Heart left ventricle (tissue), 16 donors: Measurements from ENCODE around the gene RNF167. TPM values are rescaled to one million over a fixed set of nuclear protein-coding genes. Genes with fewer than 3 reads are reported as not detected.
A peak's percentile ranks its signal among the peaks of the same experiment; 100 is the strongest.

Source experiments
- ATAC-seq, 4 donors: fragments of 200-7000 bp; cut with Tn5 transposase; one replicate each; pipeline ENCODE4 v1.9.1; 2020 to 2022; ENCODE audit warnings: moderate library complexity in 4 of 4, mild to moderate bottlenecking in 3 of 4, moderate number of reproducible peaks in 1 of 4
- DNase-seq, 5 donors: peaks; one replicate each; pipeline ENCODE4 v3.0.0-alpha.2; 2020
- H3K27ac ChIP-seq, 12 donors: fragments of 200-600 bp; sonication (generic) in 4 of 12; one replicate each; pipeline versions ENCODE4 v1.5.0 to v1.8.0; 2016 to 2022; ENCODE audit warnings: mild to moderate bottlenecking in 2 of 12
- H3K27me3 ChIP-seq, 9 donors: fragments of 200-600 bp; sonication (generic) in 2 of 9; one replicate each; pipeline versions ENCODE4 v1.5.1 to v1.8.0; 2016 to 2022; ENCODE audit warnings: mild to moderate bottlenecking in 3 of 9
- H3K36me3 ChIP-seq, 9 donors: fragments of 200-600 bp; sonication (generic) in 2 of 9; one replicate each; pipeline versions ENCODE4 v1.5.0 to v1.8.0; 2018 to 2022; ENCODE audit warnings: mild to moderate bottlenecking in 2 of 9
- H3K4me1 ChIP-seq, 12 donors: fragments of 200-600 bp; sonication (generic) in 4 of 12; one replicate each; pipeline versions ENCODE4 v1.5.0 to v1.8.0; 2016 to 2022; ENCODE audit warnings: mild to moderate bottlenecking in 3 of 12
- H3K4me3 ChIP-seq, 12 donors: fragments of 200-600 bp; sonication (generic) in 4 of 12; one replicate each; pipeline versions ENCODE4 v1.5.0 to v1.8.0; 2017 to 2022; ENCODE audit warnings: mild to moderate bottlenecking in 9 of 12, moderate library complexity in 4 of 12
- H3K9me3 ChIP-seq, 12 donors: fragments of 200-600 bp; sonication (generic) in 4 of 12; one replicate each; pipeline versions ENCODE4 v1.5.0 to v1.8.0; 2016 to 2022; ENCODE audit warnings: mild to moderate bottlenecking in 1 of 12
- CTCF ChIP-seq, 12 donors: fragments of 200-600 bp; sonication (generic) in 4 of 12; IDR thresholded peaks; one replicate each; pipeline versions ENCODE4 v1.5.0 to v1.8.0; 2018 to 2022; ENCODE audit warnings: antibody characterized with exemption in 12 of 12, mild to moderate bottlenecking in 5 of 12
- POLR2A ChIP-seq, 2 donors: fragments of 450-650 bp; IDR thresholded peaks; one replicate each; pipeline ENCODE4 v1.6.1; 2017; ENCODE audit warnings: antibody characterized with exemption in 2 of 2, mild to moderate bottlenecking in 2 of 2, moderate library complexity in 2 of 2
- WGBS, 4 donors: extraction: QIAGEN DNeasy Blood & Tissue Kit in 2 of 4; methylation state at CpG; one replicate each; pipeline versions ENCODE4 v1.1.5 to v1.1.7; 2013 to 2018; 5-methylcytosine and 5-hydroxymethylcytosine counted together
- intact Hi-C, 10 donors: fragments of 100-400 bp; cut with DNase I; formaldehyde crosslinking; loops; one replicate each; pipeline versions ENCODE4 v1.11.1 to v1.14.2; 2022
- polyA plus RNA-seq, 2 donors: library from polyadenylated mRNA; stranded (reverse); fragments of 200-250 nt; gene quantifications; one replicate each; pipeline ENCODE4 v1.2.3, GENCODE V29; 2013
- total RNA-seq, 9 donors: library from RNA; depleted of rRNA in 2 of 9; stranded (reverse); fragments of >200 nt in 2 of 9; fragmentation: NEBNext Ultra II Directional in 3 of 9; extraction: Animal tissue kit (Norgen Biotek cat#: 25700) in 3 of 9; gene quantifications; one replicate each; pipeline versions ENCODE4 v1.1.0 to v1.2.4, GENCODE V29; 2016 to 2023
- donor health status: ischemic (EF 13 %, LVEDD 7.1; RV severe dilation, severe dysfunction).
- donor health status: healthy with polysubstance abuse.
- donor health status: DM: no; HTN: yes; CAD: no.
- donor health status: DM: no; HTN: no; CAD: no.
- donor health status: ischemic (EF 25% LVEDD 6.9; RV normal size, moderate dysfunction).
- donor health status: ischemic (EF 25% LVEDD 5.7; RV mildly dilated, moderate dysfunction).
- donor health status: healthy.
- donor health status: DM: yes; HTN: yes; CAD: no.
- donor health status: ischemic (EF 35%, LVEDD 5.7; RV mildly dilated, moderate dysfunction).
- donor health status: nonischemic (EF 11% LVEDD 7.7; RV severe dilation, severe dysfunction).
- donor health status: DM: yes; HTN: yes; CAD: no.
- donor health status: PGD.
- donor health status: ischemic (EF 29% LVEDD 5.4; RV normal size, mild dysfunction).
- donor health status: nonischemic (EF 23%, LVEDD 6.1; RV moderate dilation, normal function).

The RNF167 gene
- total and polyA plus RNA-seq, 11 donors: 50.7 to 152 (median 81.2) TPM

GRCh38 chr17:4938069-4938491 is 2.0 kb upstream of the RNF167 start:
- Histone ChIP-seq H3K4me1 (peaks cover 9 to 54% (median 36%) of the 10 kb centered on the region in 12 donors), H3K27me3 (no peaks in the 10 kb centered on the region), H3K27ac (peak overlapping the region in 9 of 12 donors; percentile 91 to 99 (median 97)), H3K9me3 (no peaks in the 10 kb centered on the region), H3K4me3 (peak overlapping the region in 5 of 12 donors; percentile 85 to 98 (median 88)), H3K36me3 (peaks cover 0 to 49% (median 34%) of the 10 kb centered on the region in 9 donors)
- DNase-seq: no peak
- intact Hi-C loops: loop anchor here in 5 of 10 donors (5.0 to 10.0 kb wide), 5 partner anchors 34 to 59 kb away; partner anchors contain the start of genes CAMTA2 (in 3 of the 5), INCA1 (in 1 of the 5) and KIF1C (in 1 of the 5)
- no peak for ATAC-seq
- WGBS, 4 donors: 80 to 85% (median 82%) methylated on average over 10 to 11 of the region's 11 CpGs
- TF ChIP-seq CTCF (IDR thresholded peaks at IDR 0.05): no peak
- TF ChIP-seq POLR2A (IDR thresholded peaks at IDR 0.05): no peak

- H3K4me1 ChIP-seq: peaks cover 9 to 55% (median 35%) of the 10 kb centered on the region in 12 donors
- H3K4me3 ChIP-seq: peak overlapping the region; percentile 76 to 98 (median 88)
- H3K27ac ChIP-seq: peak overlapping the region; percentile 78 to 100 (median 97)
- 41 to 51% (median 46%) methylated on average over 19 of the region's 19 CpGs for WGBS, 4 donors
- TF ChIP-seq CTCF (IDR thresholded peaks at IDR 0.05): no peak
- TF ChIP-seq POLR2A (IDR thresholded peaks at IDR 0.05): no peak
- no peaks in the 10 kb centered on the region for H3K9me3 ChIP-seq
- peaks cover 0 to 58% (median 43%) of the 10 kb centered on the region in 9 donors for H3K36me3 ChIP-seq
- ATAC-seq (peak in 1 of 4 donors; percentile 0), DNase-seq (peak in 2 of 5 donors; percentile 53 to 60)
- intact Hi-C loops: loop anchor here in 5 of 10 donors (5.0 to 10.0 kb wide), 5 partner anchors 33 to 58 kb away; partner anchors contain the start of genes CAMTA2 (in 3 of the 5), INCA1 (in 1 of the 5) and KIF1C (in 1 of the 5)
- H3K27me3 ChIP-seq: no peaks in the 10 kb centered on the region
Observed at GRCh38 chr17:4938688-4939545, 1.2 kb upstream of the RNF167 start.

- 0 to 1% (median 0%) methylated on average over 6 to 16 of the region's 16 CpGs for WGBS, 4 donors
- no peaks in the 10 kb centered on the region for H3K27me3 ChIP-seq
- peak in 1 of 4 donors; percentile 3 for ATAC-seq
- peaks cover 0 to 63% (median 48%) of the 10 kb centered on the region in 9 donors for H3K36me3 ChIP-seq
- no peak for TF ChIP-seq CTCF (IDR thresholded peaks at IDR 0.05)
- peak overlapping the region; percentile 76 to 98 (median 88) for H3K4me3 ChIP-seq
- no peaks in the 10 kb centered on the region for H3K9me3 ChIP-seq
- intact Hi-C loops: loop anchor here in 5 of 10 donors (5.0 to 10.0 kb wide), 5 partner anchors 33 to 58 kb away; partner anchors contain the start of genes CAMTA2 (in 3 of the 5), INCA1 (in 1 of the 5) and KIF1C (in 1 of the 5)
- peak overlapping the region; percentile 78 to 100 (median 97) for H3K27ac ChIP-seq
- peak in 2 of 5 donors; percentile 56 to 79 for DNase-seq
- H3K4me1 ChIP-seq: peaks cover 9 to 55% (median 32%) of the 10 kb centered on the region in 12 donors
Observed at GRCh38 chr17:4939546-4939795, 597 bp upstream of the RNF167 start.
